ENCODE results near the gene MKI67. TPM values are rescaled to one million over a fixed set of nuclear protein-coding genes. Genes with fewer than 3 reads are reported as not detected.

Gene MKI67
- total RNA-seq, 1 experiment from 2014 or later, result 111 TPM

DNA sequence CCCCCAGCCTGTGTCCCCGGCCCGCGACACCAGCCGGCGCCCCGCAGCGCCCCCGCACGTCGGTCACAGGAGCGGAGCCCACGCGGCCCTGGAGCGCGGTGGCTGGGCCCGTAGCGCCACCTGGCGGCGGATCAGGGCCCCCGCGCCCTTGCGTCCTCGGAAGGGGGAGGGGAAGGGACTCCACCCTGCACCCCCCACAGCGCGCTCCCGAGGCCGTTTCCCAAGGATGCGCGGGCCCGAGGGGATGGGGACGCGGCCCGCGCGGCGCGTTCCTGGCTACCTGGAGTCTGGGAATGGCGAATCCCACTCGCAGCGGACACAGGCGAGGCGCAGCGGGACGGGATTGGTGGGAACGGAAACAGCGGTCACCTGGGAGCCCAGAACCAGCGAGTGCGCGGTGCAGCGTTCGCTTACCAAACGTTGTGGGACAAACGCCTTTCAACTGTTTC is 23.8 kb upstream of the MKI67 start:
- Mint-ChIP-seq H3K27me3 (ENCODE audit: insufficient read depth, unreplicated experiment) (peaks cover 3% of the 10 kb centered on the region), H3K36me3 (ENCODE audit: insufficient read depth, unreplicated experiment) (no peaks in the 10 kb centered on the region), H3K4me1 (ENCODE audit: low read depth, unreplicated experiment) (no peaks in the 10 kb centered on the region), H3K27ac (ENCODE audit: unreplicated experiment) (no peak overlapping the region), H3K4me3 (ENCODE audit: unreplicated experiment) (peak overlapping the region; percentile 70), H3K9me3 (ENCODE audit: unreplicated experiment) (no peaks in the 10 kb centered on the region)
- no TSS peak for BruUV-seq (replicated peaks)
- peak overlapping the region; percentile 53 for H3K4me3 ChIP-seq (ENCODE audit: low read depth, low read length)
- DNase-seq, result peak; percentile 67 to 84
- intact Hi-C loops (cut with micrococcal nuclease; ENCODE audit: unreplicated experiment), result loop anchor here (1.0 to 2.0 kb wide), 2 partner anchors 63 to 72 kb away; no protein-coding TSS in a partner anchor
- H3K9me3 ChIP-seq, result no peaks in the 10 kb centered on the region
- H3K4me1 ChIP-seq, result no peaks in the 10 kb centered on the region
- TF ChIP-seq CTCF (IDR thresholded peaks at IDR 0.05; ENCODE audit: insufficient read depth in 1 of 2, low read depth in 1 of 2, low read length in 1 of 2, severe bottlenecking in 1 of 2, unreplicated experiment in 1 of 2), result peak; percentile 83 to 91
- POLR2A ChIA-PET, result no interaction called here
- no peaks in the 10 kb centered on the region for H3K36me3 ChIP-seq (ENCODE audit: control insufficient read depth, insufficient read depth, low read length)
- CTCF ChIA-PET, result interaction anchor here (2.6 kb wide), 1 partner anchor 72 kb away, joined by 16 read pairs; no protein-coding TSS in a partner anchor
- no peaks in the 10 kb centered on the region for H3K27me3 ChIP-seq (replicated peaks; ENCODE audit: control insufficient read depth, insufficient read depth, low read length)

DNA sequence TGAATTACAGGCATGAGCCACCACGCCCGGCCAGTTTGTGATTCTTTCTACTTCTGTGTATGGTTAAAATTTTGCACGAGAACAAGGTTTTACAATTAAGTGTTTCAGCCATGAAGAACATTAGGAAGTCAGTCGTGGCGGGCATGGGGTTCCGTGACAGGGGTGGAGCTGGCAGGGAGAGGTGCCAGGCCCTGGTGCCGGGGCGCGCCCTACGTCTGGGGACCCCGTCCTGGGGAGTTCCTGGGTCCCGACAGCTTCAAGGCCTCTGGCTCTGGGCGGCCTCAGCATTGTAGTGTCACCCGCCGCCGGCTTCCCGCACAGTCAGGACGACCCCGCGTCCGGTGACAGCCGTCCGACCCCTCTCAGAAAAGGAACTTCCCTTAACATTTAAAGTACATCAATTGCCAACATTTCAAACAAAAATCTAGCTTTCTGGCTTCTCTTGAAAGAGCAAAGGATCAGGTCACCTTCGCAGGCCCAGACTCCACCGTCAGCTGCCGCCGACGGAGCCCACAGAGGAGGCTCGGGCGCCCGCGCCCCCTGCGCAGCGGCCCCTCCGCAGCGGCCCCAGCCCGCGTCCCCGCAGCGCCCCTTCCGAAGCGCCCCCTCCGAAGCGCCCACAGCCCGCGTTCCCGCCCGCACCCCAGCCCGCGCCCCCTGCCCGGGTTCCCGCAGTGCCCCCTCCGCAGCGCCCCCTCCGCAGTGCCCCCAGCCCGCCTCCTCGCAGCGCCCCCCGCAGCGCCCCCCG is 23.2 kb upstream of the MKI67 start:
- Mint-ChIP-seq H3K27ac (ENCODE audit: unreplicated experiment) (no peak overlapping the region), H3K27me3 (ENCODE audit: insufficient read depth, unreplicated experiment) (peaks cover 3% of the 10 kb centered on the region), H3K4me1 (ENCODE audit: low read depth, unreplicated experiment) (no peaks in the 10 kb centered on the region), H3K36me3 (ENCODE audit: insufficient read depth, unreplicated experiment) (no peaks in the 10 kb centered on the region), H3K9me3 (ENCODE audit: unreplicated experiment) (no peaks in the 10 kb centered on the region), H3K4me3 (ENCODE audit: unreplicated experiment) (no peak overlapping the region)
- no peak overlapping the region for H3K4me3 ChIP-seq (ENCODE audit: low read depth, low read length)
- H3K9me3 ChIP-seq, result no peaks in the 10 kb centered on the region
- no TSS peak for BruUV-seq (replicated peaks)
- no peak for TF ChIP-seq CTCF (IDR thresholded peaks at IDR 0.05; ENCODE audit: insufficient read depth in 1 of 2, low read depth in 1 of 2, low read length in 1 of 2, severe bottlenecking in 1 of 2, unreplicated experiment in 1 of 2)
- H3K27me3 ChIP-seq (replicated peaks; ENCODE audit: control insufficient read depth, insufficient read depth, low read length), result no peaks in the 10 kb centered on the region
- ChIA-PET POLR2A (no interaction called here), CTCF (interaction anchor here (2.6 kb wide), 1 partner anchor 71 kb away, joined by 16 read pairs; no protein-coding TSS in a partner anchor)
- no peaks in the 10 kb centered on the region for H3K36me3 ChIP-seq (ENCODE audit: control insufficient read depth, insufficient read depth, low read length)
- no peak for DNase-seq
- H3K4me1 ChIP-seq, result no peaks in the 10 kb centered on the region
- intact Hi-C loops (cut with micrococcal nuclease; ENCODE audit: unreplicated experiment), result loop anchor here (1.0 to 2.0 kb wide), 2 partner anchors 63 to 71 kb away; no protein-coding TSS in a partner anchor

DNA sequence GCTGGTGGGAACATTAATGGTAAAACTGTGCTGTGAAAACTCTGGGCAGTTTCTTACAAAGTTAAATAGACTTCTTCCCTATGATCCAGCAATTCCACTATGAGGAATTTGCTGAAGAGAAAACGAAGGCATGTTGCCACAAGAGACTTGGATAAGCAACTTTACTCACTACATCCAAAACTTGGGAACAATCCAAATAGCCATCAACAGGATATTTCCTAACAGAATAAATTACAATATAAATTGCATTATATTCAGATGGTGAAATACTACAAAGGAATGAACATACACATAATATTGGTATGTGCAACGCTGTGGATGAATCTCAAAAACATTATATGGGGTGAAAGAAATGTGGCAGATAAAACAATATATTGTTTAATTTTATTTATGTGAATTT is 21.4 kb upstream of the MKI67 start:
- Histone ChIP-seq H3K4me1 (no peaks in the 10 kb centered on the region), H3K9me3 (no peaks in the 10 kb centered on the region), H3K27me3 (replicated peaks; ENCODE audit: control insufficient read depth, insufficient read depth, low read length) (no peaks in the 10 kb centered on the region), H3K4me3 (ENCODE audit: low read depth, low read length) (no peak overlapping the region), H3K36me3 (ENCODE audit: control insufficient read depth, insufficient read depth, low read length) (no peaks in the 10 kb centered on the region)
- no peaks in the 10 kb centered on the region for H3K36me3 Mint-ChIP-seq (ENCODE audit: insufficient read depth, unreplicated experiment)
- intact Hi-C loops (cut with micrococcal nuclease; ENCODE audit: unreplicated experiment), result no loop called here
- no peak overlapping the region for H3K4me3 Mint-ChIP-seq (ENCODE audit: unreplicated experiment)
- peaks cover 3% of the 10 kb centered on the region for H3K27me3 Mint-ChIP-seq (ENCODE audit: insufficient read depth, unreplicated experiment)
- no peaks in the 10 kb centered on the region for H3K9me3 Mint-ChIP-seq (ENCODE audit: unreplicated experiment)
- no peak overlapping the region for H3K27ac Mint-ChIP-seq (ENCODE audit: unreplicated experiment)
- no peaks in the 10 kb centered on the region for H3K4me1 Mint-ChIP-seq (ENCODE audit: low read depth, unreplicated experiment)
- no peak for TF ChIP-seq CTCF (IDR thresholded peaks at IDR 0.05; ENCODE audit: insufficient read depth in 1 of 2, low read depth in 1 of 2, low read length in 1 of 2, severe bottlenecking in 1 of 2, unreplicated experiment in 1 of 2)
- ChIA-PET POLR2A (no interaction called here), CTCF (no interaction called here)
- no TSS peak for BruUV-seq (replicated peaks)
- DNase-seq, result no peak

All from Caco-2 (cell line).